Heart left ventricle (tissue), 13 donors: ENCODE results near the gene HMGXB4.

Experiments
- CTCF ChIP-seq, 12 donors: fragments of 200-600 bp; sonication (generic) in 4 of 12; IDR thresholded peaks; one replicate each; pipeline versions ENCODE4 v1.5.0 to v1.8.0; 2018 to 2022; ENCODE audit warnings: antibody characterized with exemption in 12 of 12, mild to moderate bottlenecking in 5 of 12
- POLR2A ChIP-seq, 2 donors: fragments of 450-650 bp; IDR thresholded peaks; one replicate each; pipeline ENCODE4 v1.6.1; 2017; ENCODE audit warnings: antibody characterized with exemption in 2 of 2, mild to moderate bottlenecking in 2 of 2, moderate library complexity in 2 of 2
- donor health status: ischemic (EF 13 %, LVEDD 7.1; RV severe dilation, severe dysfunction).
- donor health status: DM: no; HTN: yes; CAD: no.
- donor health status: DM: no; HTN: no; CAD: no.
- donor health status: ischemic (EF 25% LVEDD 6.9; RV normal size, moderate dysfunction).
- donor health status: ischemic (EF 25% LVEDD 5.7; RV mildly dilated, moderate dysfunction).
- donor health status: ischemic (EF 35%, LVEDD 5.7; RV mildly dilated, moderate dysfunction).
- donor health status: nonischemic (EF 11% LVEDD 7.7; RV severe dilation, severe dysfunction).
- donor health status: DM: yes; HTN: yes; CAD: no.
- donor health status: PGD.
- donor health status: ischemic (EF 29% LVEDD 5.4; RV normal size, mild dysfunction).
- donor health status: nonischemic (EF 23%, LVEDD 6.1; RV moderate dilation, normal function).

- TF ChIP-seq CTCF (IDR thresholded peaks at IDR 0.05) (no peak), POLR2A (IDR thresholded peaks at IDR 0.05) (no peak)
These were observed 30.2 kb upstream of the HMGXB4 start for GRCh38 chr22:35226958-35227647.
